ENCODE data around the gene GVQW3.

Gene GVQW3

DNA sequence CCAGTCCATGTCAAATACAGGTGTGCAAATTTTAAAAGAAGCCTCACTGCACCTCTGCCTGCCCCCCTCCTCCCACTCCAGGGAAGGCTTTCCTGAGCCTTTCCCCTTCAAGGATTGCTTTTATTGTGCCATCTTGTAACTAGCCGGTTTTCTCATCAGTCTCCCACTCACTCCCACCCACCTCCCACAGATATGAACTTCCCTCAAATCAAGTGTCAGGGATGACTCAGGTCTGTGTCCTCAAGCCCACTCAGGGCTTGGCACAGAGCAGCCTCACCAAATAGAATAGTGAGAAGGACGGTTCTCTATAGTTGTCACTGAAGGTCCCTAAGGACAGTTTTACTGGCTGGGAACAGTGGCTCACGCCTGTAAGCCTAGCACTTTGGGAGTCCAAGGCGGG, 43.2 kb upstream of the GVQW3 start:
- DNase-seq (ENCODE audit: low spot score) (no peak), ATAC-seq (ENCODE audit: low read depth) (no peak)
- H3K9me3 ChIP-seq (ENCODE audit: severe bottlenecking): peaks cover 7% of the 10 kb centered on the region
- H3K36me3 ChIP-seq (ENCODE audit: low read depth): no peaks in the 10 kb centered on the region
- H3K4me1 ChIP-seq (ENCODE audit: insufficient read depth, poor library complexity, severe bottlenecking): no peaks in the 10 kb centered on the region
- H3K27me3 ChIP-seq (ENCODE audit: insufficient read depth, poor library complexity, severe bottlenecking): no peaks in the 10 kb centered on the region
- no peak overlapping the region for H3K4me3 ChIP-seq (ENCODE audit: severe bottlenecking)
- no peak overlapping the region for H3K27ac ChIP-seq (ENCODE audit: poor library complexity, severe bottlenecking)
- TF ChIP-seq, protein P1, sequence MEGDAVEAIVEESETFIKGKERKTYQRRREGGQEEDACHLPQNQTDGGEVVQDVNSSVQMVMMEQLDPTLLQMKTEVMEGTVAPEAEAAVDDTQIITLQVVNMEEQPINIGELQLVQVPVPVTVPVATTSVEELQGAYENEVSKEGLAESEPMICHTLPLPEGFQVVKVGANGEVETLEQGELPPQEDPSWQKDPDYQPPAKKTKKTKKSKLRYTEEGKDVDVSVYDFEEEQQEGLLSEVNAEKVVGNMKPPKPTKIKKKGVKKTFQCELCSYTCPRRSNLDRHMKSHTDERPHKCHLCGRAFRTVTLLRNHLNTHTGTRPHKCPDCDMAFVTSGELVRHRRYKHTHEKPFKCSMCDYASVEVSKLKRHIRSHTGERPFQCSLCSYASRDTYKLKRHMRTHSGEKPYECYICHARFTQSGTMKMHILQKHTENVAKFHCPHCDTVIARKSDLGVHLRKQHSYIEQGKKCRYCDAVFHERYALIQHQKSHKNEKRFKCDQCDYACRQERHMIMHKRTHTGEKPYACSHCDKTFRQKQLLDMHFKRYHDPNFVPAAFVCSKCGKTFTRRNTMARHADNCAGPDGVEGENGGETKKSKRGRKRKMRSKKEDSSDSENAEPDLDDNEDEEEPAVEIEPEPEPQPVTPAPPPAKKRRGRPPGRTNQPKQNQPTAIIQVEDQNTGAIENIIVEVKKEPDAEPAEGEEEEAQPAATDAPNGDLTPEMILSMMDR (IDR thresholded peaks at IDR 0.05; ENCODE audit: poor library complexity, severe bottlenecking): no peak

DNA sequence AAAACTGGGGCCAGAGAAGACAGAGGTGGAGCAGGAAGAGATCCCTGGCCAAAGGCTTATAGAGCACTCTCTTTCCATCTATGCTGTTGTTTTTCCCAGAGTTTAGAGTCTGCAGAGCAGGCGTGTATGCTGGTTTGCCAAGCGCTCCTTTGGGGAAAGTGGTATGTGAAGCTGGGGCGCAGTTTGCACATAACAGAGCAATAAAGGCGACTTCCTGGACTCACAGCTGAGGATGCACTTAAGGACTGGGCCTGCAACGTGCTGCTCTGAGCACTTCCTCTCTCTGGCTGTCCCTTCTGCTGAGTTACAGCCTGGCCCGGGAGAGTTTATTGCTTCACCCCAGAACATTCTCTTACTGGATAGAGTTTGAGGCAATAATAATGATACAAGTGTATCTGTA, 41.9 kb upstream of the GVQW3 start:
- TF ChIP-seq, protein P1 (IDR thresholded peaks at IDR 0.05; ENCODE audit: poor library complexity, severe bottlenecking): no peak
- Histone ChIP-seq H3K4me3 (ENCODE audit: severe bottlenecking) (no peak overlapping the region), H3K4me1 (ENCODE audit: insufficient read depth, poor library complexity, severe bottlenecking) (no peaks in the 10 kb centered on the region), H3K27me3 (ENCODE audit: insufficient read depth, poor library complexity, severe bottlenecking) (no peaks in the 10 kb centered on the region), H3K9me3 (ENCODE audit: severe bottlenecking) (peaks cover 7% of the 10 kb centered on the region), H3K27ac (ENCODE audit: poor library complexity, severe bottlenecking) (no peak overlapping the region), H3K36me3 (ENCODE audit: low read depth) (no peaks in the 10 kb centered on the region)
- ATAC-seq (ENCODE audit: low read depth) (no peak), DNase-seq (ENCODE audit: low spot score) (no peak)

DNA sequence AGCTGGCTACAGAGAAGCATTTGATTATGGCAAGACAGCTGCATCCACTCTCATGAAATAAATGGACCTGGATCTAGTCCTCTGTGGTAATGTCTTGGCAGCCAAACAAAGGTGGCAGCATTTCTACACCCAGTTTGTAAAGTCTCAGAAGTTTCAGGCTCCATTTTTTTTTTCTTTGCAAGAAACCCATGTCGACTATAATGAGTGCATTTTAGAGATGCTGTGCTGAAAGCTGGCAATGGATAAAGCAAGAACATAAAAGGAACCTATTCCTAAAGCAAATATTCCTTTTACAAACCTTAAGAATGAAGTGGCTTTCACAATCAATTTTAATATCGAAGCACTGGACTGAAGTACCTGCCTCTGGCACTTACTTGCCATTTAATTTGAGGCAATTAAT, 33.7 kb upstream of the GVQW3 start:
- ATAC-seq (ENCODE audit: low read depth) (no peak), DNase-seq (ENCODE audit: low spot score) (no peak)
- TF ChIP-seq, protein P1 (IDR thresholded peaks at IDR 0.05; ENCODE audit: poor library complexity, severe bottlenecking): no peak
- no peaks in the 10 kb centered on the region for H3K9me3 ChIP-seq (ENCODE audit: severe bottlenecking)
- no peak overlapping the region for H3K4me3 ChIP-seq (ENCODE audit: severe bottlenecking)
- no peak overlapping the region for H3K27ac ChIP-seq (ENCODE audit: poor library complexity, severe bottlenecking)
- no peaks in the 10 kb centered on the region for H3K4me1 ChIP-seq (ENCODE audit: insufficient read depth, poor library complexity, severe bottlenecking)
- no peaks in the 10 kb centered on the region for H3K27me3 ChIP-seq (ENCODE audit: insufficient read depth, poor library complexity, severe bottlenecking)
- peaks cover 21% of the 10 kb centered on the region for H3K36me3 ChIP-seq (ENCODE audit: low read depth)

DNA sequence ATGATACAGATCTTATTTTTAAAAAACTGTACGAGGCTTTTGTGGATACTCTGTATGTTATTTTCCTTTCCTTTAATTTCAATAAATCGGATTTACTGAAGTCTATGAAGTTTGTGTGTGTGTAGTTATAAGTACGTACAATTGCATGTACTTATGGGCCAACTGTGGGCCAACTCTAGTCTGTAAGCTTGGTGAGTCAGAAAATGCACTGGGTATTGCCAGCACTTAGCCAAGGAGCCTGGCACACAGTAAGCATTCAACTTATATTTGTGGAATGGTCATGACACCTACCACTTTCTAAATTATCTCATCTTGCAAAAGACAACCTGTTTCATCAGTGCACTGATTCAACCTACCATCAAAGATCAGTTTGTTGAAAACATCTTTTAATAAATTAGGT, 32.8 kb upstream of the GVQW3 start:
- Histone ChIP-seq H3K36me3 (ENCODE audit: low read depth) (peaks cover 21% of the 10 kb centered on the region), H3K9me3 (ENCODE audit: severe bottlenecking) (no peaks in the 10 kb centered on the region), H3K4me1 (ENCODE audit: insufficient read depth, poor library complexity, severe bottlenecking) (no peaks in the 10 kb centered on the region), H3K27ac (ENCODE audit: poor library complexity, severe bottlenecking) (no peak overlapping the region), H3K4me3 (ENCODE audit: severe bottlenecking) (no peak overlapping the region), H3K27me3 (ENCODE audit: insufficient read depth, poor library complexity, severe bottlenecking) (no peaks in the 10 kb centered on the region)
- TF ChIP-seq, protein P1 (IDR thresholded peaks at IDR 0.05; ENCODE audit: poor library complexity, severe bottlenecking): no peak
- DNase-seq (ENCODE audit: low spot score) (no peak), ATAC-seq (ENCODE audit: low read depth) (no peak)

DNA sequence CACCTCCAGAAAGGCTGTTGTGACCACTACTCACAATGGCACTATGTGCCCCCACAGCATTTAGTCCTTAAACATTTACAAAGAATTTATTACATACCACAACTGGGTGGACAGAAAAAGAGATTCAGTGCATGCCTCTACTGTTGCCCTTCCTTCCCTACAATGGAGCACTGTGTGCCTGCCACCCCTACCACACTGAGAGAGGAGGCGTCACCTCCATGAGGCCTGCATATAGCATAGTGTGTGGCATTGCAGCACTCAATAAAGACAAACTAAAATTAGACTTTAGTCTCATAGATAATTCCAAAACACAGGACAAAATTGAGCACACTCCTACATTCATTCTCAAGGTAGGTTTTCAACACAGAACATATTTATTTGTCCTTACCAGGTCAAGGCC, 26.0 kb upstream of the GVQW3 start:
- no peaks in the 10 kb centered on the region for H3K27me3 ChIP-seq (ENCODE audit: insufficient read depth, poor library complexity, severe bottlenecking)
- no peak for ATAC-seq (ENCODE audit: low read depth)
- H3K4me3 ChIP-seq (ENCODE audit: severe bottlenecking): no peak overlapping the region
- no peaks in the 10 kb centered on the region for H3K9me3 ChIP-seq (ENCODE audit: severe bottlenecking)
- H3K36me3 ChIP-seq (ENCODE audit: low read depth): peaks cover 53% of the 10 kb centered on the region
- no peaks in the 10 kb centered on the region for H3K4me1 ChIP-seq (ENCODE audit: insufficient read depth, poor library complexity, severe bottlenecking)
- no peak for DNase-seq (ENCODE audit: low spot score)
- no peak overlapping the region for H3K27ac ChIP-seq (ENCODE audit: poor library complexity, severe bottlenecking)
- TF ChIP-seq, protein P1 (IDR thresholded peaks at IDR 0.05; ENCODE audit: poor library complexity, severe bottlenecking): no peak
